SIG-M5 treated with dmso at 0.1 percent for 504 hours (cell line): Measurements from ENCODE around the gene BMP7.

Experiments
- DNase-seq: peaks from one replicate; lab custom pipeline; 2025; ENCODE audit not compliant: unreplicated experiment; lab: John Stamatoyannopoulos, UW

Gene BMP7

DNA sequence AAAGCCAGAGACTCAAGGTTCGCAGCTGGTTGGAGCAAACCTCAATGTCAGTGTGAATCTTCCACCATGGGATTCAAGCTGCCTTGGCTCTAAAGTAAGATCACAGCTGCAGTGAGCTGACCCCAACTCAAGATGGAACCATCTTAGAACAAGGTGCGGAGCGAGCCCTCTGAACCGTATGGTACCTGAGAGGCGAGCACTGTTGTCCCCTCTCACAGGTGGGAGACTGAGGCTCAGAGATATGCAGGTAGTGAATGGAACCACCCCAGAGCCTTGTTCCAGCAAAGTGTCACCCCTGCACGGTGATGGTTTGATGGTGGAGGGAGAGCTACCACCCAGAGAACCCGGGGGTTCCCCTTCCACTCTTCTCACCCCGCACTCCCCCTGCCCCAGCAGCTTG is 52.5 kb downstream of the BMP7 start:
- no peak for DNase-seq

DNA sequence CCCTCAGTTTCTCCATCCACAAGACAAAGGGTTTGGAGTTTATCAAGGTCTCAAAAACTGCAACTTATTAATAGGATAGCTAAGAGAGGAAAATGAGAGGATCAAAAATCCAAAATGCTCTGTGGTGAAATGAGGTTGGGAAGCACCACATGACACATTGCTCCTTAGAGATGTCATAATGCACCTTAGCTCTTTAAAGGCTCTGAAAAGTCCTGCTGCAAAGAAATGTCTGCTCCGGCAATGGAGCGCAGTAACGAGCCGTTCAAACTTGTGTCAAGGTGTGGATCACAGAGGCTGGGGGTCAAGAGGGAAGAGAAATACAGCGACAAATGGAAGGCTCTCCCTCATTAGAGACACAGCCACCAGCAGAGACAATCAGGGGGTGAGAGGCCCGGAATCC is 53.1 kb downstream of the BMP7 start:
- DNase-seq: no peak

DNA sequence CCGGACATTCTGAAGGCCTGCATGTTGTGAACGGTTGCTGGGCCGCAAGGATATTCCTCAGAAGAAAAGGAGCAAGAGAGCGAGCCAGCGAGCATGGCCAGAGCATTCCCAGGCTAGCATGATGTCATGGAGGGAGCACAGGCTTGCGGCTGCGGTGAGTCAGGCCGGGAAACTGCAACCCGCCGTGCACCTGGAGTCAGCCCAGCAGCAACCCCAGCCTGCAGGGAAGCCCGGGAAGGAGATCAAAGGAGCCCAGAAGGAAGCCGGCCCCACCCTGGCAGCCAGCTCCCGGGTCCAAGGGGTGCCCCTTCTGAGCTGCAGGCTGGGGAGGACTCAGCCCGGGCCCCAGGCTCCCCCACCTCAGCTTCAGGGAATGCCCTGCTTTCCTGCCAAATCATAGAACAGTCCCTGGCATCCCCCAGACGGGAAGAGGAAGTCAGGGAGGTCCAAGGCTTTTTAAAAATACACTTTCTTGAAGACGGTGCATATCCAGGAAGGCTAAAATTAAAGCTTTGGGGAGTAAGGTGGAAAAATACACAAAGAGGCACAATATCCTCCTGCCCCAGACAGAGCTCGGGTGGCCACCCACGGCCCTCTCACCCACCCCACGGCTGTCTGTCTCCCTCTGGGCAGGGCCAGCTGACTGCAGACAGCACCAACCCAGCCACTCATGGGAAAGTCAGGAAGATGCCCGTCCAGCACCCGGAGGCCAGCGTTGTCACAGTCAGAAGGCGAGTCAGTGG is 53.7 kb downstream of the BMP7 start:
- DNase-seq: no peak

DNA sequence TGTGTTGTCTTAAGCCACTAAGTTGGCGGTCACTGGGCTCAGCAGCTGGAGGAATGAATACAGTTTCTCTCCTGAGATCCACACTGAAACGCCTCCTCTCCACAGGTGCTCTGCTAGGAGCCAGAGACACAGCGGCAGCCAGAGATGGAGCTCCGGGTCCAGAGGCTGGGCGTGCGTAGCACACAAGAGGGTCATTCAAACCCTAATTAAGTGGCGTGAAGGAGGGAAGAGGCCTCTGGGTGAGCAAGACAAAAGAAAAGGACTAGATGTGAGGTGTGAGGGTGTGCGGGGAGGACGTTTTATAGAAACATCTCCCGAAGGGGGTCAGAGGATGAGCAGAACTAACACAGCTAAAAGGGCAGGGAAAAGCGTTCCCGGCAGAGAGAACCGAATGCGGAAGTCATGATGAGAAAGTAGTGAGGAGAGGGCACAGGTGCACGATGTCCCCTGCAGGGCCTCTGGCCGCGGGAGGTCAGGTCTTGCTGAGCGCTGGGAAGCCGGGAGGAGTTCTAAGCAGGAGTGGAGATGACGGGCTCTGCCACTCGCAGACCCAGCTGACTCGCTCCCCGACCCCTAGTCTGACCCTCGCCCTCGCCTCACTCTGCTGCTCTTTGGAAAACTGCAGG is 54.4 kb downstream of the BMP7 start:
- DNase-seq: no peak

DNA sequence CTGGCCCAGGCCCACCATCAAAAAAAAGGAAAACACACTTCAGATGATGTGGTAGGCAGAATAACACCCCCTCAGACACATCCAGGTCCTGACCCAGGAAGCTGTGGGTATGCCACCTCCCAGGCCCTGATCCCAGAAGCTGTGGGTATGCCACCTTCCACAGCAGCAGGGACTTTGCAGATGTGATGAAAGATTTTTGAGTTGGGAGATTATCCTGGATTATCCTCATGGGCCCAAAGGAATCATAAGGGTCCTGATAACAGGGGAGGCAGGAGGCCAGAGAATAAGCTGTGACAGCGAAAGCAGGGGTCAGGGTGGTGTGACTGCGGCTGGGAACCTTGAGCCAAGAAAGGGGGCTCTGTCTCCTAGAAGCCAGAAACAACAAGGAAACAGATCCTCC is 55.0 kb downstream of the BMP7 start:
- no peak for DNase-seq

DNA sequence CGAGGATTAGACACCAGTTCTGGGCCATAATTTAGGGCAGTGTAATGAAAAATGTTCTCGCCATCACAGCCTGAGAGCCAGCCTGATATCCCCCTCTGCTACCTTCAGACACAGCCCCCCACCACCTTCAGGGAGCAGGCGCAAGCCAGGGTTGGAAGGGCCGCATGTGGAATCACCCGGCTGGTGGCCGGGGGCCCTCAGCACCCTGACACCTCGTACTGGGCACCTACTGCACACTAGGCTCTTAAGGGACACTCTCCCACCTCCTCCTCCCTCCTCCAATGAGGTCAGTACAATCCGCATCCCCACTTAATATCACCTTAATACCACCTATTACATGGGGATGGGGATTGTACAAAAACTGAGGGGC is 55.5 kb downstream of the BMP7 start:
- DNase-seq: no peak

DNA sequence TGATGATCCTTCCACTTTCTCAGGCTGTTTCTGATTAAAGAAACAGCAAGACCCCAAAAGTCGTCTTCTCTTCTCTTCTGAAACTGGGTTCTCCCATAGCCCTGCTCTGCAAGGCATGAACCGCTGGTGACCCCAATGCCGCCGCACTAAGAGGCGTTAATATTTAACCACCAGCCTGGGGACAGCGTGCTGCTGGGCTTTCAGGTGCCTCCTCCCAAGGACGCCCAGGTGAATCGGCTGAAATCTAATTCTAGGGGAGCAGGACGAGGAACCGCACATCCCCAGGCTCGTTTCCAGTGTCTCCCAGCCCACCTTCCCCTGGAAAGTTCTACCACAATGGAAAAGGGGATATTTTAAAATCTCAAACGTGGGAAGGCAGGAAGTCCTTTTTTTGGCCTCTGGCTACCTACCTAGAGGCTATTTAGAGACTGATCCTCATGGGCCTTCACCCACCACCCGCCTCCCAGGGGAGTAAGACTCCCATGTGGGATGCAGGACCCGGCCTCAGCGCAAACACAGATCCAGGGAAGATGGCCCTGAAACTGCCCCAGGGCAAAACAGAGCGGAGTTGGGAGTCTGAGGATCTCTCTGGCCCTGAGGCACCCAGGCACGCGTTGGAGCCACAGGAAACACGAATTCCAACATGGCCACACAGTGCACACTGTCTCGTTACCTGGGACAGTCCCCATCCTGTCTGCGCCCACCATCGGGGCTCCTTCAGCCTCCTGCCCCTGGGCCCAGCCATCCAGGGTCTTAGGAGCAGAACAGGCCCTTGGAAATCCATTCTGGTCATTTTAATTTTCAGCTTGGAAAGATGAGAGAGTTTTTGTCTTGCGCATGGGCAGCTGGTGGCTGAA is 56.2 kb downstream of the BMP7 start:
- no peak for DNase-seq

DNA sequence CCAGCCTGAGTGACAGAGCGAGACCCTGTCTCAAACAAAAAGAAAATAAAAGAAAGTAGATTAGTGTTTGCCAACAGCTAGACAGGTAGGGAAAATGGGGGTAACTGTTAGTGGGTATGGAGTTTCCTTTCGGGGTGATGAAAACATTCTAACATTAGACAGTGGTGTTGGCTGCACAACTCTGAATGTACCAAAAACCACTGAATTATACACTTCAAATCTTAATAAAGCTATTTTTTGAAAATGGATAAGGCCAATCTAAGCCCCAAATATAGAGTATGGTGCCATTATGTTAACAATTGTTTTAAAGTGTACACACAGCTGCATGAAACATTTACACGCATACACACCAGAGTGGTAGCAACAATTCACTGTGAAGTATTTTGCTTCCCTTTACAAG is 57.0 kb downstream of the BMP7 start:
- no peak for DNase-seq

DNA sequence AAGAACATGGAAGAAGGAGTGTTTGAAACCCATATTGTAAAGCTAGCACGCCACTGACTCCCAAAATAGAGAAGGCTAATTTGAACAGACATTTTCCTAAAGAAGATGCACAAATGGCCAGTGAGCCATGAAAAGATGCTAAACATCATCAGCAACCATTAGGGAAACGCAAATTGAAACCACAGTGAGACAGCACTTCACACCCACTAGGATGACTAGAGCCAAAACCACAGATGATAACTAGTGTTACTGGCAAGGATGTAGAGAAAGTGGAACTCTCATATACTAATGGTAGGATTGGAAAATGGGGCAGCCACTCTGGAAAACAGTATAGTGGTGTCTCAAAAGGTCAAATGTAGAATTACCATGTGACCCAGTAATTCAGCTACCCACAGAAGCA is 58.2 kb downstream of the BMP7 start:
- no peak for DNase-seq

DNA sequence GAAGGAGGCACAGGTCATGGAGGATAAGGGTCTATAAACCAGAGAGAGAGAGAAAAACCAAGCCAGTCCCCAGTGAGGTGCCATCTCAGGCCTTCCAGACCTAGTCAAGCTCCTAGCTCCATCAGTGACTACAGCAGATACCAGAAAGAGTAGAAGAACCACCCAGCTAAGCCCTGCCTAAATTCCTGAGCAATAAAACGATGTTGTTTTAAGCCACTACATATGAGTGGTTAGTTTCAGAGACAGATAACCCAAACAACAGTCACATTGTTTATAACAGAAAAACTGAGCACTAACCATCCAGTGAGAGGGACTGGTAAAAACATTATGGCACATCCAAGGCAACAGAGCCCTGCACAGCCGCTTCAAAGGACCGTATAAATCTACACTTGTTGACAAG is 59.2 kb downstream of the BMP7 start:
- DNase-seq: no peak

DNA sequence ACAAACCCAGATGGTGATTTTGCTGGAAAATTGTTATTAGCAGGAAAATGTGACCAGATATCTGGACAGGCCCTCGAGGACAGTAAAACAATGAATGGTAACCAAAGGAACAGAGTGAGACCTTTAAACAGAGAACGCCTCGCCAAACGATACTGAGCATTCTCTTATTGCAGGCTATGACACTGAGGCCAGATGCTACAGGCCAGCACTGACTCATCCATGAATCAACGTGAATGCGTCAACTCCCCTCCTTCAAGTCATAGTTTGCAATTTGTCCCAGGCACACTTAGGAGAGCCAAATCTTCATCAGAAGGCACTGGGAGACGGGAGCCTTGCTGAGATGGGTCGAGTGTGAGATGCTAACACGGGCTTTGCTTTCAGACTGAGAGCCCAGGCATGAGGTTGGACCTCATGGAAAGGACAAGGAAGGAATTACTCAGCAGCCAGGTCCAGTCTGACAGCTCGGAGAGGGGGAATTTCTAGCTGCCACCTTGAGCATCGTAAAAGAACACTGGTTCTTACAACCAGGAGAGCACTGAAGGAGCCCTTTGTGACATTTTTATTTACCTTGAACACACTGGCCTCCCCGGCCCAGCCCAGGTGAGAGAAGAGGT is 60.7 kb downstream of the BMP7 start:
- peak; percentile 70 for DNase-seq

DNA sequence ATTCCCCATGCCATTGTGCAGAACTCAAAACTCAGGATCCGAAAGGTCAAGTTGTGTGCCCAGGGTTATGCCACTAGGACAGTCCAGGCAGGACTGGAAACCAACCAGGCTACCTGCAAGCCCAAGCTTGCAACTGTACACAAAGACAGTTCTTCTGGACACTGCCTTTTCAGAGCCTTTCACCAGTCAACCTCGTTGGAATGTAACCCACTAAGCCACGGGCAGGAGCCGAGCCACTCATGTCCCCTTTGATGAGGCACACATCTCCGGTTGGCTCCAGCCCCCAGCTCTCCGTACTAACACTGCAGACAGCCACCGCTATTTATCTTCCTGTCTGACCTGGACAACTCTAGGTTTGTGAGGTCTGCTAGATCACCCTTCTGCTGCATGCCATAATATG is 62.5 kb downstream of the BMP7 start:
- DNase-seq: no peak

DNA sequence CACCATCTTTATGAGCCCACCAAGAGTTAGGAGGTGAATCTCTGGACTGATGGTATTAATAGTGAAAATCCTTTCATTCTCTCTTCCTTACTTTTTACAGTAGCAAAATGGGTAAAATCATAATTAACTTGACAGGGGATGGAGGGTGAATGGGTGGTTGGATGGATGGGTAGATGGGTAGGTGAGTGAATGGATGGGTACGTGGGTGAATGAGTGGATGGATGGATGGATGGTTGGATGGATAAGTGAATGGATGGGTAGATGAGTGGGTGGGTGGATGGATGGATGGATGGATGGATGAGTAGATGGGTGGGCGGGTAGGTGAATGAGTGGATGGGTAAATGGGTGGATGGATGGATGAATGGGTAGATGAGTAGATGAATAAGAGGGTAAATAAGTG is 63.2 kb downstream of the BMP7 start:
- DNase-seq: no peak

DNA sequence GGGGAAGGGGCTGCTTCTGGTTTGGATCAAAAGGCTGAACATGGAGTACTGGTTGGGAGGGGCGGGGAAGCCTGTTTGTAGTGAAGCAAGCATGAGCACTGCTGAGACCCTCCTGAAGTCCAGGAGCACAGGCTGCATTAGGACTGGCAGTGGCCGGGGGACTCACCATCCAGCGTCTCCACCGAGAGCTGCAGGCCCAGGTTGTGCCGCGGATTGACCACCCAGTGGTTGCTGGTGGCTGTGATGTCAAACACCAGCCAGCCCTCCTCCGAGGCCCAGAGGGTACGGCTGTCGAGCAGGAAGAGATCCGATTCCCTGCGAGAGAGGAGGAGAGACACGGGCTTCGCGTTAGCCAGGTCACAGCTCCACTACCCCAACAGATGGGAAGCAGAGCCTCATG is 64.1 kb downstream of the BMP7 start:
- DNase-seq: no peak

DNA sequence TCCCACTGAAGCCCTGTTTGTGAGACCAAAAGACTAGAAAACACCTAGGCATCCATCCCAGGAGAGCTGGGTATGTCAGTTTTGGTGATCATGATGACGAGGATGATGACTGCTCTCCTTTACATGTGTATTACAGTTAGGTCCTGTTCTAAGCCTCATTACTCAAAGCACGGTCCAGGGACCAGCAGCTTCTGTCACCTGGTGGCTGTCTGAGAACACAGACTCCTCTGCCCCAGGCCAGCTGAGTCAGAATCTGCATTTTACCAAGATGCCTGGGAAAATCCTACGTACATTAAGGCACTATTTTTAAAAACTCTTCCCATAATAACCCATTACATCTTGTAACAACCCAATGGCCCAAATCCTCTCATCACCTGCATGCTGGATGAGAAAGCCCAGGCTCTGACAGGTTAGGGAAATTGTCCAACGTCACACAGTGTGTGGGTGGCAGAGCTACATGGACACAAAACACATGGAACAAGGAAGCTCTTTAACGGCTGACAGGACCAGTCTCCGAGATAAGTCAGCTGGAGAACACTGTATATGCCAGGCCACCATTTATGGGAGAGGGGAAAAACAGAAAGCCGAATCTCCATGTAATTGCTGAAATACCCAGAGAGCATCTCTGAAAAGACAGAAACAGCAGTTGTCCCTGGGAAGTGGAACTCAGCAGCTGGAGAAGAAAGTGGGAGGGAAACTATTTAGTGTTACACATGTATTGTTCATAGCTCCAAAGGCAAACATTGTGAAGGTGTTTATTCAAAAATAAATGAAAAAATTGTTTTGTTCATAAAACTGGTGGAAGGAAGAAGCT is 65.4 kb downstream of the BMP7 start:
- DNase-seq: peak; percentile 55

DNA sequence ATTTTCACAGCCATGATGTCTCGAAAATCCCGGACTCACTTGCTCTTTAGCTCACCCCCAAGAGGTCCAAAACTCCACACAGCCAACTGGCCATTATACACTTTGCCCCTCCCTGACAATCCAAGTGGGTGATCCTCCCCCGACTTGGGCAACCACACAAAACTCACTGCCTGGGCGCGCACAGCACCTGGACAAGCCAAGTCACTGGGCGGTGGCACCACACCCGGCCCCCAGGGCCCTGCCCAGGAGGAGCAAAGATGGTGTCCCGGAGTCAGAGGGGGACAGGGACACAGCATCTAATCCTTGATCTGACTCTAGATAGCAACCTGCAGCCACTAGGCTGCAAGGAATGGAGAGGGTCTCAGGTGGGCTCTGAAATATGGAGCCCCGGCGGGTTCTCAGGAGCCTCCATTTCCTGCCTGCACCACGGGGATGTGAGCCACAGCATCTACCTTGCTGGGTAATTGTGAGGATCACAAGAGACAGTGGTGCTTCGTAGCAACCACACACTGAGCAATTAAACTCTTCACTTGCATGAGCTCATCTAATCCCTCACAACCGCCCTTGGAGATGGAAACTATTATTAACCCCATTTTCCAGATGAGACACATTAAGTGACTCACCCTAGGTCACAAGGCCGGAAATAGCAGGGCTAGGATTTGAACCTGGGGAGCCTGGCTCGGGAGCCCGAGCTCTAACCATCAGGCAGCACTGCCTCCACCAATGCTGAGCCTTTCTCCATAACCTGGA is 66.6 kb downstream of the BMP7 start:
- no peak for DNase-seq

DNA sequence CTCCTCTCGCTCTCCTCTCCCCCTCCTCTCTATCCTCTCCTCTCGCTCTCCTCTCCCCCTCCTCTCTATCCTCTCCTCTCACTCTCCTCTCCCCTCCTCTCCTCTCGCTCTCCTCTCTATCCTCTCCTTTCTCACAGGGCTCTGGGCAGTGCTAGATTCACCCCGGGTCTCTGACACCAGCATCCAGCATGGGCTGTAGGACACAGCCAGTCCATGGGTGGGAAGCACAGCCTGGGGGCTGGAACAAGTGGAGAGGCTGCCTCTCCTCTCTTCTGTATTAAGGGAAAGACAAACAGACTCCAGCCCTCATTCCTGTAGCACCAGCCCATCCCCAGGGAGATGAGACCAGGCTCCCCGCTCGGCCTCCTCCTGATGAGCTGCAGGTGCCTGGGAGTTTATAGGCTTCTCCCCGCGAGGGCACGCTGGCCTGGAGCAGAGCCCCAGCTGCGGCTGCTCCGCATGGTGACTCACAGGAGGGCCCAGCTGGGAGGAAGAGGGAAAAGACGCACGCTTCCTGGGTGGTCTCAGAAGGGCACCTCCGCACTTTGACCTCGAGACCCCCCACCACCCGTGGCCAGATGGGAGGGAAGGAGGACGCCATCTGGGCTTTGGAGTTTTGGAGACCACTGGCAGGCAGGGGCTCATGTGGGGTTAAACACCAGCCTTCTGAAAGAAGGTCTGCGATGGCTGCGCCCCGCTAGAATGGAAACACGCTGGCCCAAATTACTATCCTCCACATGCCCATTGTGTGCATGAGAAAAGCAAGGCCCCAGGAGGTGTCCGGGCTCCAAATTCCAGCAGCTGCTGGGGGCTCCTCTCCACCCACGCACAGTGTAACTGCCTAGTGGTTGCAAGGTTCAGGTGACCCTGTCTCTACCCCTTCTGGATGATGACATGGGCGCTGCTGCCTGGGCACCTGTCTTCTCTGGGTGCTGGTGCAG is 68.0 kb downstream of the BMP7 start:
- DNase-seq: no peak

DNA sequence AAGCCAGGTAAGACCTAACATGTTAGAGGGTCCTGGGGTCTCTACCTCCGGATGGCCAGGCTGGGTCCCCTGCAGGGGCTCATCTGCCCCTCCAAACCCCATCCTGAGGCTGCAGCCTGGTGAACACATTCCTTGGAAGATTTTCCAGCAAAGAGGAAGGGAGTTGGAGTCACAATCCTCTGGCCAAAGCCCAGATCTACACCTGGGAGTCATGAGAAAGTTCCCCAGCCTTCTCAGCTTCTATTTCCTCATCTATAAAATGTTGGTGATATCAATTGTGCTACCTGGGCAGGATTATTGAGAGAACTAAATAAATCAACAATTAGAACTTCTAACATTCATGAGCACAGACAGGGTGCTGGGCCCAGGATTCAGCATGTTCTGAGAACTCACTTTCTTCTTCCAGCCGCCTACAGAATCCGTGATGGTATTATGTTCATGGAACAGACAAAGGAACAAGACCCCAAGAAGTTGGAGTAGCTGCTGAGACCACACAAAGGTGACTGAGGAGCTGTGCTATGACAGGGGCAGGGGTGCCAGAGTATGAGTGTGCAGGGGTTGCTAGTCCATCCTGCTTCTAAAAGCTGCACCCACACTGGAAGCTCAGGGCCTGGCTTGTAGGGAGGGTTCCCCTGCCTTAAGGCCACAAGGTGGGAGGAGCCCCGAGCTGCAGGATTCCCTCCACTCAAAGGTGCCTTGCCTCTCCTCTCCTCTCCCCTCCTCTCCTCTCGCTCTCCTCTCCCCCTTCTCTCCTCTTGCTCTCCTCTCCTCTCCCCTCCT is 68.9 kb downstream of the BMP7 start:
- no peak for DNase-seq
